ENCODE results near the gene CA5A.
"Not testable (repeated sequence)": the region's sequence is repeated elsewhere in the genome, so short reads cannot be mapped to it uniquely, and the experiment has no call there.

DNA sequence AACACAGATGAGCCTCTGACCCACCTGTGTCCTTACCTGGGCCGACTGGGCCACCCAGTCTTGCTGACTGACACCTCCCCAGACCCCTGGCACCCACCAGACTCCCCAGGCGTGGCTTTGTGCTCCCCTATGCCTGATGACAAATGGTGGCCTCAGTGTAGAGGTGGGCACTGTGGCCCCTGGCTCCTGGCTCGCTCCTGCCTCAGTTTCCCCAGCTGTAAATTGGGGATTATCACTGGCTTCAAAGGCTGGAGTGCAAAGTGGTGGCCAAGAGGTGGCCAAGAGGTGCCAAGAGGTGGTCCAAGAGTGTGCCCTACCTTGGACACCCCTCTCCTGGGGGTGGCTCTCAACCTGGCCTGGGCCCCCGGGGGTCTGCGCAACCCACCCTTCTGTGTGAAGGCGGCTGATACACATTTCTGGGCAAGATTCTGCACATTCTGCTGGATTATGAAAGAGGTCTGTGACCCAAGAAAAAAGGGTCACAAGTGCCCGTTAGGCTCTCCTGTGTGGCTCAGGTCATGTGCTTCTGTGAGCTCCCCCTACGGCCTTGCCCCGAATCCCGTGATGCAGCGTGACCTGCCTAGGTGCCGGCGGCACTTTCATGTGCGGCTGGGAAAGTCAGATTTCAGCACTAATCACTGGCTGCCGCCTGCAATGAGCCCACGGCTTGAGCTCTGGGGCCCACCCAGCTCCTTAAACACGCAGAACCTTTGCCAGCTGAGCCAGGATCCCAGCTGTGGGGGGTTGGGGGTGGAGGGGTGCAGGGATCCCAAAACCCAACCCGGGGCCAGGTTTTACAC, 74.8 kb downstream of the CA5A start:
- TF ChIP-seq, protein P1, sequence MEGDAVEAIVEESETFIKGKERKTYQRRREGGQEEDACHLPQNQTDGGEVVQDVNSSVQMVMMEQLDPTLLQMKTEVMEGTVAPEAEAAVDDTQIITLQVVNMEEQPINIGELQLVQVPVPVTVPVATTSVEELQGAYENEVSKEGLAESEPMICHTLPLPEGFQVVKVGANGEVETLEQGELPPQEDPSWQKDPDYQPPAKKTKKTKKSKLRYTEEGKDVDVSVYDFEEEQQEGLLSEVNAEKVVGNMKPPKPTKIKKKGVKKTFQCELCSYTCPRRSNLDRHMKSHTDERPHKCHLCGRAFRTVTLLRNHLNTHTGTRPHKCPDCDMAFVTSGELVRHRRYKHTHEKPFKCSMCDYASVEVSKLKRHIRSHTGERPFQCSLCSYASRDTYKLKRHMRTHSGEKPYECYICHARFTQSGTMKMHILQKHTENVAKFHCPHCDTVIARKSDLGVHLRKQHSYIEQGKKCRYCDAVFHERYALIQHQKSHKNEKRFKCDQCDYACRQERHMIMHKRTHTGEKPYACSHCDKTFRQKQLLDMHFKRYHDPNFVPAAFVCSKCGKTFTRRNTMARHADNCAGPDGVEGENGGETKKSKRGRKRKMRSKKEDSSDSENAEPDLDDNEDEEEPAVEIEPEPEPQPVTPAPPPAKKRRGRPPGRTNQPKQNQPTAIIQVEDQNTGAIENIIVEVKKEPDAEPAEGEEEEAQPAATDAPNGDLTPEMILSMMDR (IDR thresholded peaks at IDR 0.05; ENCODE audit: low read depth, low read length), result not testable (repeated sequence)
- not testable (repeated sequence) for TF ChIP-seq EZH2phosphoT487 (IDR thresholded peaks at IDR 0.05; ENCODE audit: low read depth)

Data from OCI-LY3 (cell line).